GM18499 (cell line): ENCODE data around the gene CENPE.

Experiments used
- ATAC-seq: cut with Tn5 transposase; IDR thresholded peaks from one replicate; pipeline ENCODE4 v1.9.1; 2021; ENCODE audit warnings: moderate number of reproducible peaks; ENCODE audit not compliant: insufficient read depth, unreplicated experiment

The CENPE gene

DNA sequence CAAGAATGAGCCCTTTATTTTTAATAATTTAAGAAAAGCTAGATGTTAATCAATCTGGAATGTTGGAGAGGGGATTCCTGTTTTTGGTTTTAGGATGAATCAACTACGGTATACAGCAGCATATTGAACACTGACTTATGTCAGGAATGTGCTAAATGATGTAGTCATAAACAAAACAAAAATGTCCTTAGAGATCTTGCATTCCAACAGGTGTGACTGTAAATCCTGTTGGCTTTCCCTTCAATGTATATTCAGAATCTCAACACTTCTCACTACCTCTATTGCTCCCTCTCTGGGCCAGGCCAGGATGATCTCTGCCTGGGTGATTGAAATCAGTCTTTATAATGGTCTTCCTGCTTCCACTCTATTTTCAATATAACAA, 60.7 kb downstream of the CENPE start:
- ATAC-seq, result no peak

DNA sequence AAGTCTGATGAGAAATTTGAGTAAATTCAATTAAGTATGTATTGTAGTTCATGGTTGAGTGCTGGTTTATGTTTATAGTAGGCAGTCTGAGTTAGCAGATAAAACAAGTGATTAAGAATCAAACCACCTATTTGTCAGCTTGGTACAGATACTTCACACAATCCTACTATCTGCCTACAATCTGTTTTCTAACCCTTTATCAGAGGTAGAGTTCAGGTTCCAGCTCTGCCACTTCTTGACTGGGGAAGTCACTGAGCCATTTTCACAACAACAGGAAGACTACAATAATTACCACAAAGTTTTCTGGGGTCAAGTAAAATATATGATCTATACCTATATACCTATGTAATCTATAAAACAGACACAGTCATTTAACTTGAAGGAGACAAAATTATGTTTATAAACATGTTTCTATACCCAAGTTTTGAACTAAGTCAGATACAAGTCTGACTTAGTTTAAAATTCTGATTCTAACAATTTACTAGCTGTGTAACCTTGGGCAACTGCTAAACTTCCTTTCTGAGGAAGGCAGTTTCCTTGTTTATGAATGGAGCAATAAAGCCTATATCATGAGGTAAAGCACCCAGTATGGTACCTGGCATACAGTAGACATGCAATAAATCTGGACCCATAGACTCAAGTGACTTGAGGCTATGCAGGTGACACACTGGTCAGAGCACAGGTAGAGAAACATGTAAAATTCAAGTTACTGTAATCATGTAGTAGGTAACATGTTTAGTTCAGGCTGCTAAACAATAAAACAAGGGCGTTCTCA, 61.3 kb downstream of the CENPE start:
- no peak for ATAC-seq

DNA sequence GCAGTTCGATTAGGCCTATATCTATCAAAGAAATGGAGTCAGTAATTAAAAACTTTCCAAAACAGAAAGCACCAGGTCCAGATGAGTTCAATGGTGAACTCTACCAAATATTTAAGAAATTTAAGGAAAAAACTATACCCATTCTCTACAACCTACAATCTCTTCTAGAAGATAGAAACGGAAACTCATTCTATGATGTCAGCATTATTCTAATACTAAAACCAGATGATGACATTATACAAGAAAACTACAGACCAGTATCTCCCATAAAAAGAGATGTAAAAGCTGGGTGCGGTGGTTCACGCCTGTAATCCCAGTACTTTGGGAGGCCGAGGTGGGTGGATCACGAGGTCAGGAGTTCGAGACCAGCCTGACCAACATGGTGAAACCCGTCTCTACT, 69.0 kb downstream of the CENPE start:
- no peak for ATAC-seq

DNA sequence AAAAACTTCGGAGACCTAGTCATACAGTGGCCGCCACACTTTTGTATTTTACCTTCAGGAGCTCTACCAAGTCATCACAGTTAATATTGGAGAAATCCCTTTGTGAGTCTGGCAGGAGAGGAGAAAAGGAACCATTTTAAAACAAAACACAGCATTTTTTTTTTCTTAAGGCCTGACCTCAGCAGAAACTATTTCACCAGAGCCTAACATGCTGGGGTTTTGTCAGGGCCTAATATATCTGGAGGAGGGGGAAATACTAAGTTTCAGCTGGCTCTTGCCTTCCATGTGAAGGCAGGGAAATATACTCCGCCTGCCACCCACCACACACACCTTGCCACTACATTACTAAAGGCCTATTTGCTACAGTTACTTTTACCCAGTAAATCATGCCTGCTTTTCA, 72.0 kb downstream of the CENPE start:
- ATAC-seq, result no peak

DNA sequence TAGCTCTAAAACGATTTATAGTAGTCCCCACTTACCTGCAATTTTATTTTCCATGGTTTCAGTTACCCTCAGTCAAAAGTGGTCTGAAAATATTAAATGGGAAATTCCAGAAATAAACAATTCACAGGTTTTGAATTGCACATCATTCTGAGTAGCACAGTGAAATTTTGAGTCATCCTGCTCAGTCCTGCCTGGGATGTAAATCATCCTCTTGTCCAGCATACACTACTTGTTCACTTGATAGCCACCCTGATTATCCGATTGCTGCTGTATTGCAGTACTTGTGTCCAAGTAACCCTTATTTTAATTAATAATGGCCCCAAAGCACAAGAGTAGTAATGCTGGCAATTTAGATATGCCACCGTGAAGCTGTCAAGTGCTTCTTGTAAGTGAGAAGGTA, 75.0 kb downstream of the CENPE start:
- no peak for ATAC-seq

DNA sequence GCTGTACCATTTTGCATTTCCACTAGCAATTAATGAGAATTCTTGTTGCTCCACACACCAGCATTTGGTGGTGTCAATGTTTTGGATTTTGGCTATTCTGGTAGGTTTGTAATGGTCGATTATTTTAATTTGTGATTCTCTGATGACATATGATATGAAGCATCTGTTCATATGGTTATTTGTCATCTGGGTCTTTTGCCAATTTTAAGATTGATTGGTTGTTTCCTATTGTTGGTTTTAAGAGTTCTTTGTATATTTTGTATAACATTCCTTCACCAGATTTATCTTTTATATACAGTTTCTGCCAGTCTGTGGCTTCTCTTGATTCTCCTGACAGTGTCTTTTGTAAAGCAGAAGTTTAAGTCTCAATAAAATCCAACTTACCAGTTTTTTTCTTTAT, 80.0 kb downstream of the CENPE start:
- no peak for ATAC-seq

DNA sequence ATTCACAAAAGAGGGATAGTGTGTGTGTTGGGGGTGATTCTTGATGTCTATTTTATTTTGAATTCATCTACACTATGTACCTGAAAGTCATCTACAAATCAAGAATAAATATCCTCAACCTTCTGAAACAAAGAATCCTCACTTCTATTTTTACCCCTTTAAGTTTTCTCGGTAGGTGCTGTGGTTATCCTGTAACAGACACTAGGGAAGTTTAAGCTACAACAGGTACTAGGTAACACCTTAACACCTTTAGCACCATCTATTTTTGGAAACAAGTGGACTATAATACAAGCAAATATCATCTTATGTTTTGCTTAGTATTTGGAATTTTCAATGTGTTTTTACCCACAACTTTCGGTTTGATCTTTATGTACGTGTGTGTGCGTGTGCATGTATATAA, 86.5 kb downstream of the CENPE start:
- ATAC-seq, result no peak

DNA sequence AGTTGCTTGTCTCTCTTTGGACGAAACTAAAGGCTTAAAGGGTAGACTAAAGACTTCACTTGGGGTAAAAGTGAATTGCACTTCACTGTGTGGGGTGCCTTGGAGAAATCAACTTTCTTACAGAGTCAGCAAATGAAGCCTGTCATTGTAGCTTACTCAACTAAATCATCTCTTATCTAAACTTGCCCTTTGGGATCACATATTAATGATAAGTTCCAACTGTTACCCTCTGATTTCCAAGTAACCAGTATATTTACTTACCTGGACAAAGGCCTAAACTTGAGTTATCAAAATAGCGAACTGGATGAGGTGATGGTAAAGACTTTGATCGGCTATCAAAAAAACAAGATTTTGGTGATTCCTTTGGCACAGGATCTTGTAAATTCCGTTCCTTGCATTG, 89.6 kb downstream of the CENPE start:
- ATAC-seq, result no peak

DNA sequence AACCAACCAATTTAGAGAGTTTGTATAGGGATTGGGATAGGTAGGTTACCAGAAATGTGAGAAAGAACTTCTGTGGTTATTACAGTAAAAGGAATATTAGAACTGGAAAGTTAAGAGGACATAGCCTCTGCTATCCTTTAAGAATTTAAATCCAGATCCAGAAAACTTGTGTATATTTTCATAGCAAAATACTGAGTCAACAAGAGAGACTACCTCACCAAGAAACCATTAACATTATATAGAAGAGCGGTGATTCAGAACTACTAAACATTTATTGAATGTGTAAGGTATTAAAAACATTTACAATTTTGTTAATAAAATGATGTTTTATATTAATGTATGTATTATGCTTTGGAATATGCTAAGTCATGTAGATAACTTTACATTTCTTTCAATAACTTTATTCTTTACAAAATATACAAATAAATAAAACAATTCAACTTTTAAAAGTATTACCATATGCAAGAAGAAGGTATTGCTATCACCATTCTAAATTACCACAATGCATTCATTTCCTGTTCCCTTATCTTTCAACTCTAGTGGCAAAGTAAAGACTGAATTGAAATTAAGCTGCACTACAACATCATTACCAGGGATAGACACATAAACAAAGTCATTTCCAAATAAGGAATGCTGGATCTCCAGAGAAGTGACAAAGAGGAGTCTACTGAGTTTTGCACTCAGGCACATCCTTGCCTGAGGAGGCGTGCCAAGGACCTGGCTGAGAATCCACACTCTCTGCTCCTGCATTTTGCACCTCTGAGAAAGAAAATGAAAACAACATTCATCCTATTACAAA, 92.4 kb downstream of the CENPE start:
- ATAC-seq, result no peak

DNA sequence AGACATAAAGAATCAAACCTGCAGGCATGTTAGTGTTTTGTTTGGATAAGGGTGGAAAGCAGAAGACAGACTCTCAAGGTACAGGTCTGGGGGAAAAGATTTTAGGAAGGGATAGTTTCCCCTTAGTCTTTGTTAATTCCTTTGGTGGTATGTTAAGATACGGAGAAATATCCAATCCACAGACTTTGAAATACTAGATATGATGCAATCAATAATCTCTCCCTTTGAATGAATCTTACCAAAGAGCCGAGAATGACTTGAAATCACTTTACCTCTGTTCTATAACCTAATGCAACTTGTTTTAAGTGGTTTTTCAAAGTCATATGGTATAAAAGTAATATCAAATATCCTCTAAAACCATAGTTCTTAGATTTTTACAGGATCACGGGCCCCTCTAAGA, 93.3 kb downstream of the CENPE start:
- no peak for ATAC-seq

DNA sequence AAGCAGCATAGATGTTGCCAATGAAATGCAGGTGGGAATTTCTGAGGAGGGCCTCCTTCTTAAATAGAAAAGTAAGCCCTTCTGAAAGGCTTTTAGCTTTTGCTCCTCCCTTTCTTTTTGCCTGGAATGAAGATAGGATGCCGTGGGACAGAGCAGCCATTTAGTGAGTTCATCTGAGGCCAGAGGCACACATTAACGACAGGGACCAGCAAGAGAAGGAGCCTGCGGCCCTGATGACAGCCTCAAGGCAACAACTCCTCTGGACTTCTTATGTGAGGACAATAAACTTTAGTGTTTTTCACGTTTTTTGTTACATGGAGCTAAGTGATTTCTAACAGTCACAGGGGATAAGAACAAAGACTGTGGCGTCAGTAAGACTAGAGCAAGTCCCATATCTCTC, 97.5 kb downstream of the CENPE start:
- no peak for ATAC-seq

DNA sequence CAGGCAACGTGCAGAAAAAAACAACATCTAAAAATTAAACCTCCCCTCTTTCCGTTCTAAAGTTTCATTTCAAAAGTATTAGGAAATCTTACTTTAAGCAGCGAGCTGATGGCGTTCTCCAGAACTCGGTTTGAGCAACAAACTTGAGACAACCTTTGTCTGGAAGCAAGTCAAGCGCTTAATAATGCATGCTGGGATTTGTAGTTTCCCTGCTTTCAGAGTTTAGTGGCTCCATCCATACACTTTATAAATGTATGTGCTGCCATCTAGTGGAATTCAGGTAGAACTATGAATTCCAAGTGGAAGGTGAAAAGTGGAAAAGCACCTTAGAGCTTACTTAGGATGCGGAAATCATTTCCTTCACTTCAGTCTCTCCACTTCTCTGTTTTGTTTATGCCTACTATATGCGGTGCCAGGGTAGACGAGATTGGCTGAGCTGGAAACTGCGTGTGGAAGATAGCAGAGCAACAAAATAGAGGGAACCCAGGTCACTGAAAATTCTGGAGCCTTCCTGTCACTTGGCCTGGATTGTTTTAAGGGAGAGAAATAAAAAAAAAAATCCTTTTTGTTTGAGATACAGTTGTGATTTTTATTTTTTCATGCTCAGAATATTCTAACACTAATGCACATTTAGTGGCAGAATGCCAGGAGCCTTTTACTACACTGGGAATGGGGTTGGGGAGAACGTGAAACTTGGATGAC, 98.3 kb downstream of the CENPE start, which contains the start of gene BDH2:
Gene BDH2, minus strand, starts transcription at position 144 of the 702 bp plus-strand sequence. CDS start 3,580 bp downstream, outside the sequence.
- peak; percentile 97 for ATAC-seq

DNA sequence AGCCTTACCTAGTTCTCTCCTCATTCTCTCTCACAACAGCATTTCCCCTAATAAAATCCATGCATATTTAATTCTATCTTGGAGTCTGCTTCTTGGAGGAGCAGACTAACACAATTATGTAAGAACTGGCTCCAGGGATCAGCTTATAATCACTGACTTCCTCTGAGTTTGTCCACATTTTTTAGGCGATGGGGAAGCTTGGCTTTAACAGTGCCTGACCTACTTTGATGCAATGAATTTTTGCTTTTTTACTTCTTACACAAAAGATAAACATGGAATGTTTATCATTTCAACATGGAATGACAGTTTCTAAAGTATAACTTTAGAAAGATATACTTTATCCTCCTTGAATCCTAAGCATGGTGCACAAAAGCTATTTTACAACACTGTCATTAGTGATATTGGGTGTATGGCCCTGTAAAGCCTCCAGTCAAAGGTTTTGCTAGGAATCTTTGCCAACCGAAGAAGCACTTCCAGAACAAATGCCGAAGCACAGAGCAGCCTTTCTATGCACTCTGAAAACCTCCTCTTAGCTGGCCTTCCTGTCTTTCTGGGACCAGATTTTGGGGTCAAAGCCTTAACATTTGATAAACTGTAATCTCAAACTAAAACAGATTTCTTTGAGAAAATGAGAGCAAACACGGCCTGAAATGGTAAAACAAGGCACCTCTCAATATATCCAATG, 99.2 kb downstream of the CENPE start:
- ATAC-seq, result no peak

DNA sequence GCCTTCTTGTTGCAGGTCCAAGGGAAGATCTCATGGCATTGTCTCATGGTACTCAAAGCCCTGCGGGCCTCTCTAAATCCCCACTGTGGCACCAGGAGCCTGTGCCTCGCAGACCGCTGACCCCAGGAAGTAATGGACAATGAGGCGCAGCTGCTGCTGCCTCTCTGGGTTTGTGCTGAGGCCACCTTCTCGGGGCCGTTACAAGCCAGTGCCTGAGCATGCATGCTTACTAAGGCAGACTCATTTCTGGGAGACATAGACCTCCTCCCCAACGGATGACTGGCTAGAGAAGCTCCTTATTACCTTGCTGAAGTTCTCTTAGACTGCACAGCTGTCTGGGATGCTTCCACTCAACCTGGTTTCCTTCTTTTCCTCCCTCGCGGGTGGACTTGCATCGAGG, 99.8 kb downstream of the CENPE start:
- ATAC-seq, result no peak

DNA sequence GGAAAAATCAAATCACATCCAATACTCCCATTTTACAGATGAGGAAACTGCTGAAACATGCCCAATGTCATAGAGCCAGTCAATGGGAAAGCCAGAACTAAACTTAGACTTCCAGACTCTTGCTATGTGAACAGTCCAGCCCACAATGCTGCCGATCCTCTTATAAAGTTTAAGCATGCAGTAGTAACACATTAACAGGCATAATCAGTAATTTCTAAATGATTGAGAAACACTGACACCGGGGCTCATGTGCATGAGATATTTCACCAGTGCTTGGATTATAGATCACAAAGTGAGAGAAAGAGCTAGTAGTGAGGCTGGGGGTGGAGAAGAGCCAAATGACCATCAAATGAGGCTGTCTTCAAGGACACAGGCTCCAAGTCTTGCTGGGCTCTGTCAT, 101.0 kb downstream of the CENPE start:
- no peak for ATAC-seq

DNA sequence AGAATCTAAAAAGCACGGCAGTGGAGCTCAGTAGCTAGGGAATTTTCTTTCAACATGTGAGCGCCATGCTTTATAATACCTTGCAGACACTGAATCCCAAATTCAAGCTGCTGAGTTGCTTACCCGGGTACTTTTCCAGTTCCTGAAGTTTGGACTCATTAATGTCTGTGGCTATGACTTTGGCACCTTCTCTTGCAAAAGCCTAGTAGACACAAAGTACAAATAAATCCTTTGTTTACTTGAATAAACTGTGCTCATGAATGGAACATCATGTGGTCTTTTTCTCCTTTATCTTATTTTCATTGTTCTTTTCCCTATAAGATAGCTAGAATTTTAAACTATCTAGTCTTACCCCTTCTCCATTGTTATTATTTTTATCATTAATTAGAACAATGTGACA, 103.1 kb downstream of the CENPE start:
- no peak for ATAC-seq

DNA sequence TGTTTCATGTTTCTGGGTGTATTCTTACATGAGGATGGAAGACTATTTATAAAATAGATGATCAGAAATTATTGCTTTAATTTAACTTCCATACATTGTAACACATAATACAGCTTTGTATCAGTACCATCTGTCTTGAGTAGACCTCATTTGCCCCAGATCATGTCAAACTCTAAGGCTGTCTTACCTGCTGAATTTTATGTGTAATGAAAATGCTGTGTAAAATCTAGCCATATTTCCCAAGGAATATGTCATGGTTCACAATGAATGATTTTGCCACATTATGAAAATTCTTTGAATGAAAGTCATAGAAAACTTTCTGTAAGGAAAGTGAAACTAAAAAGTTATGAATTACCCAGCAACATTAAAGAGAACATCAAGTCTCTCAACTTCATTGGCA, 105.9 kb downstream of the CENPE start:
- no peak for ATAC-seq

DNA sequence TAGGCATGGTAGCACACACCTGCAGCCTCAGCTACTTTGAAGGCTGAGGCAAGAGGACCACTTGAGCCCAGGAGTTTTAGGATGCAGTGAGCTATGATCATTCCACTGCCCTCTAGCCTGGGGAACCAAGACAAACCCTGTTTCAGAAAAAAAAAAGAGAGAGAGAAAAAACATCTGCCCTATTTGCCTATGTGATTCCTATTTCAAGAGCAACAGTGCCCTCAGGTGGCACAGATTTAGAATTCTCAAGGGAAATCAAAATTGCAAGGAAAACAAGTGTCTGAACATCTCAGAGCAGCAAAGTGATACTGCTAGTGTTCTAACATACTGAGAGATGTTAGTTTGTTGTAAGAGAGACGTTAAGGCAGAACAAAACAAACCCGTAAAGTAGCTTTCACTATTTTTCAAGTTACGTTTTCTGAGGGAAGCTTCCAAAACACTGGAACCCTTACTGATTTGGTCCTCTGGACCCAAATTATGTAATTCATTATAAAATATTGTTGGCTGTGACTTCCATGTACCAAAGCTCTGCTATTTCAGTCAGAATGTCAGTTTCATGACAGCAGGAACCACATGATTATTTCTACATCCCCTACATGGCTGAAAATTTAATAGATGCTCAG, 106.4 kb downstream of the CENPE start:
- peak; percentile 72 for ATAC-seq

DNA sequence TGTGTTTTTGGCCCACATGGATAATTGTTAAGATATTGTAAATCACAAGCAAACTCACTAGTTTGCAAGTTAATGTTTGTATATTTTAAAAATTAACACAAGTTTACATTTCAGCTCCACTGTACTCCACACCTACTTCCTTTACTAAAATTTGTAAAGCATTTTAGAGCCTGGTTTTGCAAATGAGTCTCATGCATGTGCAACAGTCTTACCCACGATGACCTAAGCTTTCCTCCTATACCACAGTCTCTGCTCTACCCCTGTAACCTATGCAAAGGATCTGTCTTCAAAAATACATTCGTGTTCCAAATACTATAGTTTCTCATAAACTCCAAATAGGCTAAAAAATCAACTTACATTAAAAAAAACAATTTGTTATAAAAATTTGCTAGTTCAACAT, 108.7 kb downstream of the CENPE start:
- ATAC-seq, result no peak

DNA sequence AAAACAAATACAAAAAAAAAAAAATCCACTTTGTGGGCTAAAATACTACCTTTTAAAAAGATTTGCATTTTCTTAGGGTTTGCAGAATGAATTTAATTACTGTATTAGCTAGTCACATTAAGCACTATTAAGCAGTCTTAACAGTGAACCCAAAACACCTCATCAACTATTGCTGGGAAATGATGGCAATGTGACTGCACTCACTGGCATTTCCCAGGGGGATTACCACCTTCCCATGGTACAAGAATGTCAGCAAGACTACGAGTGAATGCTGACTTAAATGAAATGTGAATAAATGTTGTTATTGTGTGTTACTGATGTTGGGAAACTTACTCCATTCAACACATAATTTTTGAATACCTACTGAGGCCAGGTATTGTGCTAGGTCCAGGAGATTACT, 111.6 kb downstream of the CENPE start:
- ATAC-seq, result no peak
